HEK293T (cell line): ENCODE data around the gene KCNG2.

Source experiments
- CTCF ChIA-PET: fragments of 350-600 bp; formaldehyde crosslinking; extraction: SDS; loops from one replicate; lab custom pipeline; 2021; ENCODE audit warnings: antibody characterized with exemption, inconsistent platforms; lab: Yijun Ruan, JAX
- POLR2A ChIA-PET: fragments of 350-600 bp; formaldehyde crosslinking; extraction: SDS; loops from one replicate; lab custom pipeline; 2020; ENCODE audit warnings: antibody characterized with exemption, inconsistent platforms; lab: Yijun Ruan, JAX
- DNase-seq: peaks from one replicate; pipeline ENCODE4 v3.0.0; 2012; ENCODE audit warnings: mixed read lengths; ENCODE audit errors: extremely low spot score
- ARNT ChIP-seq: fragments of 450-650 bp; IDR thresholded peaks from 2 replicates; pipeline ENCODE4 v1.6.1; 2017; ENCODE audit warnings: mild to moderate bottlenecking
- BHLHE40 ChIP-seq: fragments of 450-650 bp; IDR thresholded peaks from 2 replicates; pipeline ENCODE4 v1.6.1; 2016; ENCODE audit warnings: mild to moderate bottlenecking, moderate library complexity, borderline replicate concordance
- CTBP1 ChIP-seq: fragments of 450-650 bp; IDR thresholded peaks from 2 replicates; pipeline ENCODE4 v1.6.1; 2016; ENCODE audit warnings: borderline replicate concordance
- ELF4 ChIP-seq: fragments of 450-650 bp; IDR thresholded peaks from 2 replicates; pipeline ENCODE4 v1.6.1; 2017; ENCODE audit warnings: antibody characterized with exemption
- FOXA1 ChIP-seq: fragments of 450-650 bp; IDR thresholded peaks from 2 replicates; pipeline ENCODE4 v1.6.1; 2016; ENCODE audit warnings: mild to moderate bottlenecking
- FOXK2 ChIP-seq: fragments of 450-650 bp; IDR thresholded peaks from 2 replicates; pipeline ENCODE4 v1.6.1; 2016; ENCODE audit warnings: mild to moderate bottlenecking
- FOXM1 ChIP-seq: fragments of 450-650 bp; IDR thresholded peaks from 2 replicates; pipeline ENCODE4 v1.6.1; 2017; ENCODE audit warnings: mild to moderate bottlenecking, borderline replicate concordance
- HDGF ChIP-seq: fragments of 450-650 bp; IDR thresholded peaks from 2 replicates; pipeline ENCODE4 v1.6.1; 2017; ENCODE audit warnings: antibody characterized with exemption, borderline replicate concordance
- L3MBTL2 ChIP-seq: fragments of 450-650 bp; conservative IDR thresholded peaks from 2 replicates; pipeline ENCODE4 v1.6.1; 2016; ENCODE audit warnings: mild to moderate bottlenecking
- LEF1 ChIP-seq: fragments of 450-650 bp; IDR thresholded peaks from 2 replicates; pipeline ENCODE4 v1.6.1; 2017; ENCODE audit warnings: mild to moderate bottlenecking, borderline replicate concordance
- NFRKB ChIP-seq: fragments of 450-650 bp; IDR thresholded peaks from 2 replicates; pipeline ENCODE4 v1.6.1; 2016; ENCODE audit warnings: mild to moderate bottlenecking, moderate library complexity
- SP1 ChIP-seq: fragments of 450-650 bp; IDR thresholded peaks from 2 replicates; pipeline ENCODE4 v1.6.1; 2017
- SUZ12 ChIP-seq: fragments of 450-650 bp; IDR thresholded peaks from 2 replicates; pipeline ENCODE4 v1.6.1; 2016; ENCODE audit warnings: mild to moderate bottlenecking
- TARDBP ChIP-seq: fragments of 450-650 bp; IDR thresholded peaks from 2 replicates; pipeline ENCODE4 v1.6.1; 2016
- ZNF384 ChIP-seq: fragments of 450-650 bp; IDR thresholded peaks from 2 replicates; pipeline ENCODE4 v1.6.1; 2016
- TF ChIP-seq, protein P1 (sequence below): fragments of 450-650 bp; IDR thresholded peaks from 2 replicates; pipeline ENCODE4 v1.6.1; 2016

KCNG2 gene

GRCh38 chr18:79927607-79928562 lies 130.1 kb downstream of the KCNG2 start:
- POLR2A ChIA-PET, result no interaction called here
- DNase-seq, result no peak
- CTCF ChIA-PET, result no interaction called here
- no peak for TF ChIP-seq SP1
- TF ChIP-seq ZNF384, result no peak
- TF ChIP-seq, protein P1, sequence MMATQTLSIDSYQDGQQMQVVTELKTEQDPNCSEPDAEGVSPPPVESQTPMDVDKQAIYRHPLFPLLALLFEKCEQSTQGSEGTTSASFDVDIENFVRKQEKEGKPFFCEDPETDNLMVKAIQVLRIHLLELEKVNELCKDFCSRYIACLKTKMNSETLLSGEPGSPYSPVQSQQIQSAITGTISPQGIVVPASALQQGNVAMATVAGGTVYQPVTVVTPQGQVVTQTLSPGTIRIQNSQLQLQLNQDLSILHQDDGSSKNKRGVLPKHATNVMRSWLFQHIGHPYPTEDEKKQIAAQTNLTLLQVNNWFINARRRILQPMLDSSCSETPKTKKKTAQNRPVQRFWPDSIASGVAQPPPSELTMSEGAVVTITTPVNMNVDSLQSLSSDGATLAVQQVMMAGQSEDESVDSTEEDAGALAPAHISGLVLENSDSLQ, result no peak
- no peak for TF ChIP-seq L3MBTL2
- TF ChIP-seq ARNT, result no peak
- TF ChIP-seq LEF1, result no peak
- TF ChIP-seq FOXA1, result no peak
- no peak for TF ChIP-seq SUZ12

- TF ChIP-seq SUZ12, result no peak
- TF ChIP-seq FOXK2, result no peak
- TF ChIP-seq CTBP1, result no peak
- no peak for TF ChIP-seq FOXA1
- TF ChIP-seq, protein P1, result no peak
- TF ChIP-seq NFRKB, result no peak
- no peak for TF ChIP-seq BHLHE40
- ChIA-PET CTCF (no interaction called here), POLR2A (interaction anchor here (1.0 kb wide), 1 partner anchor 59 kb away, joined by 3 read pairs; no protein-coding TSS in a partner anchor)
- DNase-seq, result no peak
Observed at GRCh38 chr18:79928563-79928960, 130.8 kb downstream of the KCNG2 start.

DNA sequence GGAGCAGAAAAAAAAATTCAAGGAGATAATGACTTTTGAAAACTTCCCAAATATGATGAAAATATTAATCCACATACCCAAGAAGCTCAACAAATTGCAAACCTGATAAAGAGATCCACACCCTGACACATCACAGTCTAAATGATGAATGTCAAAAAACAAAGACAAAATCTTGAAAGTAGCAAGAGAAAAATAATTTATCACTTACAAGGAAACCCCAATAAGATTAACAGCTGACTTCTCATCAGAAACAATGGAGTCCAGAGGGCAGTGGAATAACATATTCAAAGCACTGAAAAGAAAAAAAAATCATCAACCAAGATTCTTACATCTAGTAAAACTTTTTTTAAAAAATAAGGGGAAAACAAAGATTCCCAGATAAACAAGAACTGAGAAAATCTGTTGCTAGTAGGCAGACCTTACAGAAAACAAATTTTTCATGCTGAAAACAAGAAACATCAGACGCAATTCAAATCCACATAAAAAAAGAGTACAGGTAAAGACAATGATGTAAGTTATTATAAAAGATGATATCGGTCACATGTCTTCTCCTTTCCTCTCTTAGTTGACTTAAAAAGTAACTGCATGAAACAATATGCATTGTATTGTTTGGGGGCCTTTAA lies 132.4 kb downstream of the KCNG2 start:
- no peak for DNase-seq
- TF ChIP-seq ARNT (no peak), TARDBP (no peak), ZNF384 (no peak), L3MBTL2 (no peak), ELF4 (no peak), NFRKB (no peak), CTBP1 (no peak), BHLHE40 (no peak), HDGF (no peak), SP1 (no peak), FOXA1 (no peak), FOXK2 (no peak), LEF1 (no peak)
- ChIA-PET POLR2A (no interaction called here), CTCF (no interaction called here)

- TF ChIP-seq ARNT (no peak), FOXA1 (no peak), ZNF384 (no peak), FOXK2 (no peak)
- DNase-seq, result no peak
- POLR2A ChIA-PET, result no interaction called here
- CTCF ChIA-PET, result no interaction called here
Observed at GRCh38 chr18:79931475-79931874, 133.7 kb downstream of the KCNG2 start.

- TF ChIP-seq HDGF, result no peak
- no peak for TF ChIP-seq FOXA1
- TF ChIP-seq SP1, result no peak
- no peak for TF ChIP-seq TARDBP
- no peak for TF ChIP-seq BHLHE40
- TF ChIP-seq SUZ12, result no peak
- no peak for DNase-seq
- CTCF ChIA-PET, result no interaction called here
- POLR2A ChIA-PET, result no interaction called here
Observed at GRCh38 chr18:79932907-79933306, 135.2 kb downstream of the KCNG2 start.

DNA sequence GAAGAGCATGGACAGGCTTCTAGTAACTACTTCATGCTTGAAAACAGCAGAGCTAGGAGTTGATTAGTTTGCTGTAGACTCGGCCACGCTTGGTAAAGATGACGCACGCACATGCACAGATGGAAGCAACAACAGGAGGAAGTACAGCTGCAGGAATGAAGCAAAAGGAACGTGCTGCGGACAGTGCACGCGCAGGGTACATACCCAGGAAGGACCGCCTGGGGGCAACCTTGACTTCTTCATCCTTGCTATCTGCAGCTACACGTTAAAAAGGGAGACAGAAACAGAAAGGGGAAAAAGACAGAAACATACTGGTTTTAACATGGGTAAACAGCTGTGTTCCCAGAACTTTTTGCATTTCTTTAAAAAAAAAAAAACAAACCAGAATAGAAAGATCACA lies 136.0 kb downstream of the KCNG2 start:
- CTCF ChIA-PET, result no interaction called here
- DNase-seq, result no peak
- no peak for TF ChIP-seq ELF4
- TF ChIP-seq FOXM1, result no peak
- no peak for TF ChIP-seq ZNF384
- no peak for TF ChIP-seq TARDBP
- no peak for TF ChIP-seq HDGF
- TF ChIP-seq SP1, result no peak
- no peak for TF ChIP-seq FOXA1
- TF ChIP-seq SUZ12, result no peak
- no peak for TF ChIP-seq LEF1
- TF ChIP-seq, protein P1, result no peak
- POLR2A ChIA-PET, result no interaction called here
